T follicular helper cell (primary cell): ENCODE data around the gene MANSC4.

ENCODE experiments used
- DNase-seq: peaks from one replicate; pipeline ENCODE4 v3.0.0-alpha.2; 2020; ENCODE audit warnings: low read depth

MANSC4 gene

GRCh38 chr12:27800819-27801218 lies 20.8 kb upstream of the MANSC4 start:
- no peak for DNase-seq

- no peak for DNase-seq
These were observed 17.4 kb upstream of the MANSC4 start for GRCh38 chr12:27797301-27798025.

GRCh38 chr12:27796128-27796527 lies 16.1 kb upstream of the MANSC4 start:
- no peak for DNase-seq

GRCh38 chr12:27794818-27795584 lies 15.0 kb upstream of the MANSC4 start:
- no peak for DNase-seq

GRCh38 chr12:27790179-27790578 lies 10.1 kb upstream of the MANSC4 start:
- DNase-seq: no peak

- no peak for DNase-seq
These were observed 7.5 kb upstream of the MANSC4 start for GRCh38 chr12:27787559-27787958.

GRCh38 chr12:27785882-27786570 lies 6.0 kb upstream of the MANSC4 start:
- DNase-seq: no peak

GRCh38 chr12:27782481-27782880 lies 2.4 kb upstream of the MANSC4 start:
- no peak for DNase-seq

- DNase-seq: no peak
These were observed 1.6 kb upstream of the MANSC4 start for GRCh38 chr12:27781680-27782079.

GRCh38 chr12:27780612-27781408 lies 774 bp upstream of the MANSC4 start:
- peak; percentile 9 for DNase-seq

GRCh38 chr12:27779416-27779919 lies 568 bp downstream of the MANSC4 start:
- no peak for DNase-seq

- no peak for DNase-seq
These were observed 1.8 kb downstream of the MANSC4 start for GRCh38 chr12:27778206-27778605.

- no peak for DNase-seq
These were observed 2.9 kb downstream of the MANSC4 start for GRCh38 chr12:27777141-27777540.

GRCh38 chr12:27772328-27773049 lies 7.5 kb downstream of the MANSC4 start:
- no peak for DNase-seq

- no peak for DNase-seq
These were observed 8.3 kb downstream of the MANSC4 start for GRCh38 chr12:27771481-27772327.

- no peak for DNase-seq
These were observed 10.8 kb downstream of the MANSC4 start for GRCh38 chr12:27769142-27769673.

- no peak for DNase-seq
These were observed 13.4 kb downstream of the MANSC4 start for GRCh38 chr12:27766587-27766986.

GRCh38 chr12:27762757-27763156 lies 17.3 kb downstream of the MANSC4 start:
- no peak for DNase-seq

GRCh38 chr12:27756670-27757195 lies 23.3 kb downstream of the MANSC4 start:
- no peak for DNase-seq

- DNase-seq: no peak
These were observed 25.2 kb downstream of the MANSC4 start for GRCh38 chr12:27754795-27755194.
